ENCODE results near the gene RSPO4.

Gene RSPO4

GRCh38 chr20:971346-971745, 30.8 kb downstream of the RSPO4 start:
- in situ Hi-C loops (cut with MboI; ENCODE audit: low sequenced_read_pairs): no loop called here

DNA sequence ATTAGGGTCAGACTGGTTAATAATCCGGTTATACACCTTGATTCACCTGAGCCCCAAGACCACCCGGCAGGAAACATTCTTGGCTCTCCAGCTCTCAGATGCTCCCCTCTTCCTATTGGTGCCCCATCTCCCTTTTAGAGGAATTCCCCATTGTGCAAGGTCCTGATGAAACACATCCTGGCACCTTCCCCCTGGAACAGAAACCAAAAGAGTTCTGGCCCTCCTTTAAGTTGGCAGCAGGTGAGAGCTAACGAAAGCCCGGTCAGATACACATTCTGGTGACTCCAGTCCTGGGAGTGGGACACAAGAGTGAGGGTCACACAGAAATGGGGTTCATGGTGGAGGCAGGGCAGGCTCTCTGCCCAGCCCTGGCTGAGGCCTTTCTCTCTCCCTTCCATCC, 32.2 kb downstream of the RSPO4 start:
- in situ Hi-C loops (cut with MboI; ENCODE audit: low sequenced_read_pairs): no loop called here

- in situ Hi-C loops (cut with MboI; ENCODE audit: low sequenced_read_pairs): no loop called here
Measured at GRCh38 chr20:967796-968742, 34.0 kb downstream of the RSPO4 start.

GRCh38 chr20:965956-966355, 36.2 kb downstream of the RSPO4 start:
- in situ Hi-C loops (cut with MboI; ENCODE audit: low sequenced_read_pairs): no loop called here

DNA sequence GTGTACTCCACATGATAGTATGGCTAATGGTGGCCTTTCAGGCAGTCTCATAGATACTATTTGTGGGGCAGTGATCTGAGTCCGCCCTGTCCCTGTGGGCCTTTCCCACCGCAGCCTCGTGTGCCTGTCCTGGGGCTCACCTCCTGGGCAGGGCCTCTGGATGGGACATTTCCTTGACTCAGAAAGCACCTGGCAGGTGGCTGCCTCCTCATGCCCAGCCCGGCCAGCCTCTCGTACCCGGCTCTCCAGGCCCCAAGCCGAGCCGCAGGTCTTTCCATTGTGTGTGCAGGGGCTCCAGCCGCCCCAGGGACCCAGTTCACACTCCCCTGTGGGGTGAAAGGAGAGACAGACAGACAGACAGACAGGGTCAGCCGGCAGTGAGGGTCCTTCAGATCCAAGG, 38.3 kb downstream of the RSPO4 start:
- in situ Hi-C loops (cut with MboI; ENCODE audit: low sequenced_read_pairs): no loop called here

DNA sequence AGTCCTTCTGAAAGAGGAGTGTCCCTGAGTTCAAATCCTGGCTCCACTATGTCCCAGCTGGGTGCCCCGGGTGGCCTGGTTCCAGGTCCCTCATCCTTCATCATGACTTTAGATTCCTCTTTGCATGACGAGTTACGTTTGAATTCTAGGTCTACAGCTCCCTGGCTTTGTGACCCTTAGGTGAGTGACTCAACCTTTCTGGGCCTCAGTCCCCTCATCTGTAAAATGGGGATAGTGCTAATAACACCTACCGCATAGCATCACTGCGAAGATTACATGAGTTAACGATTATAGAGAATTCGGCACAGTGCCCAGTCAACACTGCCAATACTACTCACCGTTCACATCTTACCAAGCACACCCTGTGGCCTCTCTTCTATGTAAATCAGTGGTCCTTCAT, 39.4 kb downstream of the RSPO4 start:
- in situ Hi-C loops (cut with MboI; ENCODE audit: low sequenced_read_pairs): no loop called here

DNA sequence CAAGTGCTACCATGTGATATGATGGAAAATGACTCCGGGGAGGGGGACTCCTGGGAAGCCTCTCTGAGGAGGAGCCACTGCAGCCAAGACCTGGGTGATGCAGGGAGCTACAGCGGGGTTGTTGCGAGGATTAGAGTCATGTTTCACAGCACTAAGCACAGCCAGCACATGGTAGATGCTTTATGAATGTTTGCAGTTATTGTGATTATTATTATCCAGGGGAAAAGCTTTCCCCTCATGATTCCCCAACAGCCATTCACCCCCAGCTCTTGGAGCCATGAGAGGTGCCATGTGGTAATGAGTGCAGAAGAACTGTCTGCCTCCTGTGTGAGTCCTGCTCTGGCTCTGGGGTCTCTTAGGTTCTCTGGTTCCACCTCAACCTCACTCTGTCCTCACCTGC, 39.9 kb downstream of the RSPO4 start:
- in situ Hi-C loops (cut with MboI; ENCODE audit: low sequenced_read_pairs): no loop called here

GRCh38 chr20:961768-962167, 40.3 kb downstream of the RSPO4 start:
- in situ Hi-C loops (cut with MboI; ENCODE audit: low sequenced_read_pairs): no loop called here

DNA sequence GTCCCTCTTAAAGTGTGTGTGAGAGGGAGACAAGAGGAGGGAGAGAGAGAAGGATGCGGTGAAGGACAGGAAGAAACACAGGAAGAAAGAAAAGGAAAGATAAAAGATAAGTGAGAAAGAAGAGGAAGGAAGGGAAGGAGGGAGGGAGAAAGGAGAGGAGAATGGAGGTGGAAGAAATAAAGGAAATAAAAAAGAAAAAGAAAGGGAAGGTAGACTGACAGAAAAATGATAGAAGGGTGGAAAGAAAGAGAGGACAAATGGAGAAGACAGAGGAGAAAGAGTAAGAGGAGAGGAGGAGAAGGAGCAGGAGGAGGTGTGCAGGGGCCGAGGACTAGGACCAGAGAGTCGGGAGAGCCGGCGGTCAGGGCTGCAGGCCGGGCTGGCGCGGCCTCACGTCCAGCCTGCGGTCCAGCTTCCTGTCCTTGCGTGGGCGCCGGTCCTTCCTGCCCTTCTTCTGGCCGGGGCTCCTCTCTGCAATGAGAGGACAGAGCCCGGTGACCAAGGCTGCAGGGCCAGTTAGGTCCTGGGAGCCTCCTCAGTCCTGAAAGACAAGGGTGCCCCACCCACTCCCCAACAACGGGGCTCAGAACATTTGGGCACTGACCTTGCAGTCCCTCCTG, 42.0 kb downstream of the RSPO4 start:
- in situ Hi-C loops (cut with MboI; ENCODE audit: low sequenced_read_pairs): loop anchor here (5.0 kb wide), 1 partner anchor 143 kb away; no protein-coding TSS in a partner anchor

- in situ Hi-C loops (cut with MboI; ENCODE audit: low sequenced_read_pairs): loop anchor here (5.0 kb wide), 1 partner anchor 142 kb away; no protein-coding TSS in a partner anchor
Measured at GRCh38 chr20:958936-959815, 42.9 kb downstream of the RSPO4 start.

DNA sequence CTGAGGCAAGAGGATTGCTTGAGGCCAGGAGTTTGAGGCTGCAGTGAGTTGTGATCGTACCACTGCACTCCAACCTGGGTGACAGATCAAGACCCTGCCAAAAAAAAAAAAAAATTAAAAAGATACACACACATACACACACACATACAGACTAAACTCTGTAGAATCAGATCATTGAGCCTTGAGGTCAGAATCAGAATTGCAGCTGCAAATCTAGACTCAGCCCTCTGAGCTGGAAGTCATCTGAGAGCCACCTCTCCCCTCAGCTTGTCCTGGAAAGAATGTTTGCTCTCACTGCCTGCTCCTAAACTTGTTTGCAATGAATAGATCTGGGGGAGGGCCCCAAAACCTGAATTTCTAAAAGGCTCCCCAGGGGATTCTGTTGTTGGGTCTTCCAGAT, 44.6 kb downstream of the RSPO4 start:
- in situ Hi-C loops (cut with MboI; ENCODE audit: low sequenced_read_pairs): loop anchor here (5.0 kb wide), 1 partner anchor 140 kb away; no protein-coding TSS in a partner anchor

DNA sequence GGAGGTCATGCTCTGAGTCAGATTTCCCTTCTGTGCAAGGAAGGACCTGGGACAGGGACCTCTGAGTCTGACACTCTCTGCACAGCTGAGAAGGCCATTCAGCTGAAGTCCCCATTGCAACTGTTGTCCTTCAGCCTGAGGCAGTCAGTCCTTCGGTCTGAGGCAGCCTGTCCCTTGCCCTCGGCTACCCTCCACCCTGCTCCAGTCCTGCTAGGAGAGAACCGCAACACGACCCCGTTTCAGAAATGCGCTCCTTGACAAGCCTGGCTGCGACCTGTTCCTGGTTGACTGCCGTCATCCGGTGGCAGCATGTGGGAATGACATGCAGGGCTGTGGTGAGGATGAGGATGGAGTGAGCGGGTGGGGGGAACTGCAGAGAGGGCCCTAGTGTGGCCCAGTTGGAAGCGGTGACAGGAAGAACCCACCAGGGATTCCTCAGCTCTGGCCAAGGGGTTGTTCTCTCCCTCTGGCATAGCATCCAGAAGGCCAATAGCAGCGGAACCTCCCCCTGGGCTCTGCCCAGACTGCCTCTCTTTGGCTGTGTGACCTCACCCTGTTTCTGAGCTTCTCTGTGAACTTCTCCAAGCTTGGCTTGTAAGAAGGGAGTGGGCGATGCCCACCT, 45.7 kb downstream of the RSPO4 start:
- in situ Hi-C loops (cut with MboI; ENCODE audit: low sequenced_read_pairs): loop anchor here (5.0 kb wide), 1 partner anchor 139 kb away; no protein-coding TSS in a partner anchor

- in situ Hi-C loops (cut with MboI; ENCODE audit: low sequenced_read_pairs): loop anchor here (5.0 kb wide), 1 partner anchor 138 kb away; no protein-coding TSS in a partner anchor
Measured at GRCh38 chr20:955656-956055, 46.5 kb downstream of the RSPO4 start.

DNA sequence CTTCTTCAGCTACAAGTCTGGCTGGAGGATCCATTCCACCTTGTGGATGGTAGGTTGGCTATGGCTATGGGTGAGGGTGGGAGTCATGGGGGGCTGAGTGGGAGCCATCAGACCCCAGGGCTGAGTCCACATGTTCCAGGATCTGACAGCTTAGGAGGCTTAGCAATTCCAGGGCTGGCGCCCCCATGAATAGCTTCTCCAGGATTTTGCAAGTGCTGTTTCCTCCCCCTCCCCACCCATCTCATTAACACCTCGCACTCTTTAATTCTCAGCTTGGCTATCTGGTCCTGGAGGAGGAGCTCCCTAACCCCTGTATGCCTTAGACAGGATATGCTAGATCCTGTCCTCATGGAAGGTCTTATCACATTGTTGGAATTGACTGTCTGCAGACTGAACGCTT, 47.0 kb downstream of the RSPO4 start:
- in situ Hi-C loops (cut with MboI; ENCODE audit: low sequenced_read_pairs): loop anchor here (5.0 kb wide), 1 partner anchor 138 kb away; no protein-coding TSS in a partner anchor

DNA sequence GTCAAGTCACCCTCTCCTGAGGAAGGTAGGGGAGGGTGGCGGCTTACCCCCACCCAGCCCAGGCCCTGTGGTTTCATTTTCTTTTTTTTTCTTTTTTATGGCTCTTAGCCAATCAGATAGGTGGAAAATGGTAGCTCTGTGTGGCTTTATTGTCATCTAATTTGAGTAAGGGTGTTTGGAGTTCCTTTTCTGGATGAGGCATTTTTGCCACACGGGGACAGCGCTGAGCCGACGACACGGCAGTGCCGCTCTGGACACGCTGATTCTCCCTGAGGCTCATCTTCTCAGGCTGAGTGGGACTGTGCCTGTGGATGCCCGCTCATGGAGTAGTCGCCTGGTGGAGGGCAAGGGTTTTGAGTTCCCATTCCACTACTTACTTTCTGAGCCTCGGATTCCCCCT, 48.4 kb downstream of the RSPO4 start:
- in situ Hi-C loops (cut with MboI; ENCODE audit: low sequenced_read_pairs): no loop called here

GRCh38 chr20:952196-952795, 49.8 kb downstream of the RSPO4 start:
- in situ Hi-C loops (cut with MboI; ENCODE audit: low sequenced_read_pairs): no loop called here

DNA sequence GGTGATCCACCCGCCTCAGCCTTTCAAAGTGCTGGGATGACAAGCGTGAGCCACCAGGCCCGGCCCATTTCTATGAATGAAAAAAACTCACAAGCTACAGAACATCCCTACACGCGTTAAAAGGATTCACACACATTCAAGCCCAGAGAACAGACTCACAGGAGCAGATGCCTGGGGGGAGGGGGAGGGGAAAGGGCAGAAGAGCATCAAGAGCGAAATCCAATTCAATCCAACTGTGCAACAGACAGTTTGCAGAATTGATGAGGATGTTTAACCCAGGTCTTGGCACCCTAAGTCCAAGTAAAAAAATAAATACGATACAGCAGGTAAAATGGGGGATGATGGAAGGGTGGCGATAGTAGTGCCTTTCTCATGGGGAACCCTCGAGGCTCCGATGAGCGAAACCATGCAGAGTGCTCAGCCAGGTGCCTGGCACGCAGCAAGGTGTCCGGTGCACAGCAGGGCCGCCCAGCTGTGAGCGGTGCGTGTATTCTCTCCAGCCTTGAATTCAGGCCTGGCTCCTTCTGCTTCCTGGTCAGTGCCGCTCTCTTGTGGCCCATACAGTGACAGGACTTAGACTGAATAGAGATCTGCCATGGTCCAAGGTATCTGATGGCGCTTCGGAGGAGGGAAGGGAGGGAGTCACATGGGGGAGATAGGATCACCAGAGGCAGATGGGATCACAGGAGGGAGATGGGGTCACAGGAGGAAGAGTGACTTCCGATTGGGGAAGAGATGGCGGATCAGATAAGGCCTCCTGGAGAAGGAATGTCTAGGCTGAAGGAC, 50.5 kb downstream of the RSPO4 start:
- in situ Hi-C loops (cut with MboI; ENCODE audit: low sequenced_read_pairs): no loop called here

DNA sequence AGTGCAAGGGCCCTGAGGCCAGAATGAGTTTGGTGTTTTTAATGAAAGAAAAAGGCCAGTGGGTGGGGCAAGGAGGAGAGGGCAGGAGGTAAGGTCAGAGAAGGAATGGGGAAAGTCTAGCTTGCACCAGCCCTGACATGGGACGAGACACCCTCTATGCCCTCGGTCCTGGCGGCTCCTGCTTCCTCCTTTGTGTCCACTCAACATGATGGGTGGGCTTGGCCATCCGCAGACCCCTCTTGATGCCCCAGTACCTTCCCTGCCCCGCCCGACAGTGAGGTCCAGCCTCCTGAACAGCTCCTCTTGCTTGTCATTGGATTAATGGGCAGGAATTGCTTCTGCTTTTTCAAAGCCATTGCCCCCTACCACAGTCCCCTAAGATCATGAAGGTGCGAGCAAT, 52.4 kb downstream of the RSPO4 start:
- in situ Hi-C loops (cut with MboI; ENCODE audit: low sequenced_read_pairs): no loop called here

- in situ Hi-C loops (cut with MboI; ENCODE audit: low sequenced_read_pairs): no loop called here
Measured at GRCh38 chr20:946826-947225, 55.3 kb downstream of the RSPO4 start.
